Common myeloid progenitor, CD34-positive (primary cell): Measurements from ENCODE around the gene SGCA.

Experiments used
- CTCF ChIA-PET: fragments of 350-600 bp; sonication (Branson Sonifier 250); formaldehyde crosslinking; loops from one replicate; lab custom pipeline; 2021; ENCODE audit warnings: antibody characterized with exemption; lab: Charles Lee
- POLR2A ChIA-PET: fragments of 350-600 bp; sonication (Branson Sonifier 250); formaldehyde crosslinking; loops from one replicate; lab custom pipeline; 2021; ENCODE audit warnings: antibody characterized with exemption; lab: Charles Lee
- DNase-seq, 3 donors: peaks; one replicate each; pipeline versions ENCODE4 v3.0.0 to v3.0.0-alpha.2; 2013
- H3K27ac ChIP-seq, 2 experiments: 1 replicate in 1 of 2; 2 replicates in 1 of 2; pipeline ENCODE4 v1.7.0; 2013; ENCODE audit warnings: inconsistent platforms in 2 of 2, low read length in 2 of 2, mild to moderate bottlenecking in 2 of 2, low read depth in 1 of 2, moderate library complexity in 1 of 2; ENCODE audit not compliant: severe bottlenecking in 2 of 2, insufficient read depth in 1 of 2, poor library complexity in 1 of 2
- H3K27me3 ChIP-seq, 5 experiments: replicated peaks in 2 of 5; 1 replicate in 3 of 5; 2 replicates in 2 of 5; pipeline versions ENCODE4 v1.6.1 to v1.7.0; 2013; ENCODE audit warnings: low read length in 4 of 5, mild to moderate bottlenecking in 2 of 5, moderate library complexity in 2 of 5, inconsistent platforms in 1 of 5; ENCODE audit not compliant: insufficient read depth in 5 of 5, control insufficient read depth in 4 of 5
- H3K36me3 ChIP-seq, 4 experiments: 1 replicate in 2 of 4; 2 replicates in 2 of 4; pipeline versions ENCODE4 v1.6.1 to v1.7.0; 2013; ENCODE audit warnings: low read length in 3 of 4, control low read depth in 1 of 4, mild to moderate bottlenecking in 1 of 4; ENCODE audit not compliant: control insufficient read depth in 4 of 4, insufficient read depth in 4 of 4
- H3K4me1 ChIP-seq, 4 experiments: 1 replicate in 3 of 4; 2 replicates in 1 of 4; pipeline versions ENCODE4 v1.6.1 to v1.7.1; 2013; ENCODE audit warnings: low read length in 3 of 4, mild to moderate bottlenecking in 3 of 4, control low read depth in 1 of 4, inconsistent platforms in 1 of 4, moderate library complexity in 1 of 4; ENCODE audit not compliant: control insufficient read depth in 4 of 4, insufficient read depth in 4 of 4; ENCODE audit errors: control extremely low read depth in 1 of 4
- H3K4me3 ChIP-seq, 7 experiments: 1 replicate in 4 of 7; 2 replicates in 3 of 7; pipeline versions ENCODE4 v1.5.1 to v1.7.0; 2013; ENCODE audit warnings: mild to moderate bottlenecking in 7 of 7, low read length in 6 of 7, moderate library complexity in 6 of 7, inconsistent platforms in 2 of 7, low read depth in 2 of 7, control low read depth in 1 of 7; ENCODE audit not compliant: insufficient read depth in 4 of 7, control insufficient read depth in 1 of 7; ENCODE audit errors: extremely low read depth in 1 of 7
- H3K9me3 ChIP-seq, 5 experiments: 1 replicate in 4 of 5; 2 replicates in 1 of 5; pipeline versions ENCODE4 v1.6.1 to v1.7.1; 2013; ENCODE audit warnings: low read length in 4 of 5, mild to moderate bottlenecking in 2 of 5, inconsistent platforms in 1 of 5, low read depth in 1 of 5, moderate library complexity in 1 of 5; ENCODE audit not compliant: control insufficient read depth in 4 of 5, insufficient read depth in 2 of 5; ENCODE audit errors: control extremely low read depth in 1 of 5
- WGBS: methylation state at CpG from one replicate; pipeline ENCODE4 v1.1.5; 2013; ENCODE audit not compliant: insufficient coverage; 5-methylcytosine and 5-hydroxymethylcytosine counted together

Gene SGCA

GRCh38 chr17:50148226-50149090 is 17.3 kb upstream of the SGCA start:
- no peaks in the 10 kb centered on the region for H3K9me3 ChIP-seq
- peaks cover 2 to 34% (median 18%) of the 10 kb centered on the region in 4 experiments for H3K36me3 ChIP-seq
- peak overlapping the region in 1 of 2 experiments; percentile 66 for H3K27ac ChIP-seq
- CTCF ChIA-PET: interaction anchor here (0.7 to 6.5 kb wide), 10 partner anchors 9 to 119 kb away, joined by 3 to 49 read pairs (median 5); no protein-coding TSS in a partner anchor
- no peaks in the 10 kb centered on the region for H3K27me3 ChIP-seq
- DNase-seq: peak; percentile 72 to 92 (median 90)
- H3K4me1 ChIP-seq: peaks cover 4 to 76% (median 69%) of the 10 kb centered on the region in 4 experiments
- peak overlapping the region; percentile 48 to 88 (median 82) for H3K4me3 ChIP-seq
- POLR2A ChIA-PET: interaction anchor here (0.8 to 2.7 kb wide), 3 partner anchors 9 to 18 kb away, joined by 3 to 13 read pairs (median 4); no protein-coding TSS in a partner anchor
- 0% methylated on average over 4 of the region's 25 CpGs for WGBS

GRCh38 chr17:50149091-50149416 is 16.8 kb upstream of the SGCA start:
- no peaks in the 10 kb centered on the region for H3K27me3 ChIP-seq
- CTCF ChIA-PET: interaction anchor here (1.2 to 6.5 kb wide), 8 partner anchors 9 to 54 kb away, joined by 3 to 82 read pairs (median 4); partner anchors contain the start of gene PDK2
- no peaks in the 10 kb centered on the region for H3K9me3 ChIP-seq
- POLR2A ChIA-PET: interaction anchor here (1.0 to 2.7 kb wide), 2 partner anchors 9 to 12 kb away, joined by 3 to 13 read pairs; no protein-coding TSS in a partner anchor
- peaks cover 4 to 82% (median 75%) of the 10 kb centered on the region in 4 experiments for H3K4me1 ChIP-seq
- H3K36me3 ChIP-seq: peaks cover 2 to 28% (median 12%) of the 10 kb centered on the region in 4 experiments
- WGBS: 0% methylated on average over 25 of the region's 30 CpGs
- peak overlapping the region in 1 of 2 experiments; percentile 66 for H3K27ac ChIP-seq
- DNase-seq: no peak
- peak overlapping the region; percentile 72 to 88 (median 82) for H3K4me3 ChIP-seq

GRCh38 chr17:50149417-50150353 is 16.1 kb upstream of the SGCA start:
- CTCF ChIA-PET: interaction anchor here (1.2 to 6.5 kb wide), 4 partner anchors 9 to 55 kb away, joined by 3 to 82 read pairs (median 26); partner anchors contain the start of gene PDK2
- DNase-seq: peak in 2 of 3 donors; percentile 60 to 72

GRCh38 chr17:50150354-50151040 is 15.3 kb upstream of the SGCA start, which contains the start of gene PPP1R9B:
Gene PPP1R9B (minus strand): TSS chr17:50150677. CDS start chr17:50150513, 164 bp downstream.
- Histone ChIP-seq H3K36me3 (peaks cover 0 to 14% (median under 1%) of the 10 kb centered on the region in 4 experiments), H3K4me3 (peak within 1 kb of the TSS; percentile 72 to 88 (median 82)), H3K9me3 (no peaks in the 10 kb centered on the region), H3K4me1 (peaks cover 6 to 84% (median 77%) of the 10 kb centered on the region in 4 experiments), H3K27me3 (no peaks in the 10 kb centered on the region), H3K27ac (peak within 1 kb of the TSS; percentile 15 to 79)
- 0% methylated on average over 24 of the region's 69 CpGs for WGBS
- peak in 1 of 3 donors; percentile 39 for DNase-seq
- CTCF ChIA-PET: interaction anchor here (0.5 to 6.5 kb wide), 8 partner anchors 10 to 146 kb away, joined by 3 to 82 read pairs (median 4); partner anchors contain the start of gene PDK2
- POLR2A ChIA-PET: interaction anchor here (0.6 to 2.7 kb wide), 4 partner anchors 10 to 148 kb away, joined by 3 to 13 read pairs (median 5); no protein-coding TSS in a partner anchor

More at GRCh38 chr17:50149417-50150353, 16.1 kb upstream of the SGCA start:
- Histone ChIP-seq H3K9me3 (no peaks in the 10 kb centered on the region), H3K27me3 (no peaks in the 10 kb centered on the region), H3K36me3 (peaks cover 0 to 22% (median 6%) of the 10 kb centered on the region in 4 experiments), H3K27ac (peak overlapping the region in 1 of 2 experiments; percentile 79), H3K4me1 (peaks cover 4 to 84% (median 78%) of the 10 kb centered on the region in 4 experiments), H3K4me3 (peak overlapping the region; percentile 72 to 88 (median 82))
- POLR2A ChIA-PET: interaction anchor here (0.6 to 2.7 kb wide), 3 partner anchors 10 to 149 kb away, joined by 3 to 13 read pairs (median 4); no protein-coding TSS in a partner anchor
- under 1% methylated on average over 114 of the region's 123 CpGs for WGBS

GRCh38 chr17:50151041-50151936 is 14.5 kb upstream of the SGCA start:
- Histone ChIP-seq H3K4me3 (peak overlapping the region; percentile 56 to 88 (median 82)), H3K9me3 (no peaks in the 10 kb centered on the region), H3K4me1 (peaks cover 6 to 80% (median 70%) of the 10 kb centered on the region in 4 experiments), H3K27ac (peak overlapping the region in 1 of 2 experiments; percentile 79), H3K36me3 (peaks cover 0 to 10% (median 0%) of the 10 kb centered on the region in 4 experiments), H3K27me3 (no peaks in the 10 kb centered on the region)
- 0% methylated on average over 28 of the region's 40 CpGs for WGBS
- CTCF ChIA-PET: interaction anchor here (0.5 to 6.5 kb wide), 13 partner anchors 10 to 146 kb away, joined by 3 to 82 read pairs (median 7); partner anchors contain the start of gene PDK2
- peak; percentile 90 to 95 (median 93) for DNase-seq
- POLR2A ChIA-PET: interaction anchor here (0.9 to 1.6 kb wide), 2 partner anchors 10 to 11 kb away, joined by 3 to 6 read pairs; no protein-coding TSS in a partner anchor
